CD4-positive, alpha-beta T cell treated with Interleukin-2 at 100 ng/mL for 4 hours (primary cell): ENCODE results near the gene GRIN2D.

Experiments
- DNase-seq: peaks from one replicate; pipeline ENCODE4 v3.0.0-alpha.2; 2020; ENCODE audit warnings: low spot score

Gene GRIN2D

DNA sequence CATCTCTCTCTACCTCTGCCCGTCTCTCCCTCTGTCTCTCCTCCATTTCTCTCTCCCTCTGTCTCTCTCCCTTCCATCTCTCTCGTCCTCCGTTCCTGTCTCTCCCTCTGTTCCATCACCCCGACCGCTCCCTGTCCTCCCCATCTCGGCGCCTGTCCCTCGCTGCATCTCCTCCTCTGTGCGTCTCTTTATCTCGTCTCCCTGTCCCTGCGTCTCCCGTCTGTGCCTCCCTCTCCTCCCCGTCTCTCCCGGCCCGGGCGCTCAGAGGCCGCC is 4.6 kb downstream of the GRIN2D start:
- no peak for DNase-seq

DNA sequence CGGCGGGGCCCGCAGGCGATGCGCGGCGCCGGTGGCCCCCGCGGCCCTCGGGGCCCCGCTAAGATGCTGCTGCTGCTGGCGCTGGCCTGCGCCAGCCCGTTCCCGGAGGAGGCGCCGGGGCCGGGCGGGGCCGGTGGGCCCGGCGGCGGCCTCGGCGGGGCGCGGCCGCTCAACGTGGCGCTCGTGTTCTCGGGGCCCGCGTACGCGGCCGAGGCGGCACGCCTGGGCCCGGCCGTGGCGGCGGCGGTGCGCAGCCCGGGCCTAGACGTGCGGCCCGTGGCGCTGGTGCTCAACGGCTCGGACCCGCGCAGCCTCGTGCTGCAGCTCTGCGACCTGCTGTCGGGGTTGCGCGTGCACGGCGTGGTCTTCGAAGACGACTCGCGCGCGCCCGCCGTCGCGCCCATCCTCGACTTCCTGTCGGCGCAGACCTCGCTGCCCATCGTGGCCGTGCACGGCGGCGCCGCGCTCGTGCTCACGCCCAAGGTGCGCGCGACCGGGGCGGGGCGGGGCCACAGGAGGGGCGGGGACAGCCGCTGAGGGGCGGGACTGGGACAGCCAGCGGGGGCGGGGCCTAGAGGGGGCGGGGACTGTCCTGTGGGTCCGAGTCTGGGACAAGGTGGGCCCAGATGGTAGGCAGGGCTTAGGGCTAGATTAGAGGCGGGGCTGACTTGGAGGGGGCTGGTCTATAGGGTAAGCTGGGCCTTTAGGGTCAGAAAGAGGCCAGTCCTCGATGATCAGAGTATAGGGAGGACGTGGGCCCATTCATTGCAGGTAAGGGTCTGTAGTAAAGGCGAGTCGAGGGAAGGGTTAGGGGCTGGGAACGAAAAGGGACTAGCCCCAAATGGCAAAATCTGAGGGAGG is 5.1 kb downstream of the GRIN2D start:
- DNase-seq: peak; percentile 84

- DNase-seq: no peak
Measured at GRCh38 chr19:48400018-48400742, 6.7 kb downstream of the GRIN2D start.

GRCh38 chr19:48401287-48401686 is 7.8 kb downstream of the GRIN2D start:
- DNase-seq: no peak

- DNase-seq: peak; percentile 65
Measured at GRCh38 chr19:48403606-48404005, 10.1 kb downstream of the GRIN2D start.

- DNase-seq: no peak
Measured at GRCh38 chr19:48405010-48405659, 11.7 kb downstream of the GRIN2D start.

- no peak for DNase-seq
Measured at GRCh38 chr19:48405850-48406249, 12.4 kb downstream of the GRIN2D start.

DNA sequence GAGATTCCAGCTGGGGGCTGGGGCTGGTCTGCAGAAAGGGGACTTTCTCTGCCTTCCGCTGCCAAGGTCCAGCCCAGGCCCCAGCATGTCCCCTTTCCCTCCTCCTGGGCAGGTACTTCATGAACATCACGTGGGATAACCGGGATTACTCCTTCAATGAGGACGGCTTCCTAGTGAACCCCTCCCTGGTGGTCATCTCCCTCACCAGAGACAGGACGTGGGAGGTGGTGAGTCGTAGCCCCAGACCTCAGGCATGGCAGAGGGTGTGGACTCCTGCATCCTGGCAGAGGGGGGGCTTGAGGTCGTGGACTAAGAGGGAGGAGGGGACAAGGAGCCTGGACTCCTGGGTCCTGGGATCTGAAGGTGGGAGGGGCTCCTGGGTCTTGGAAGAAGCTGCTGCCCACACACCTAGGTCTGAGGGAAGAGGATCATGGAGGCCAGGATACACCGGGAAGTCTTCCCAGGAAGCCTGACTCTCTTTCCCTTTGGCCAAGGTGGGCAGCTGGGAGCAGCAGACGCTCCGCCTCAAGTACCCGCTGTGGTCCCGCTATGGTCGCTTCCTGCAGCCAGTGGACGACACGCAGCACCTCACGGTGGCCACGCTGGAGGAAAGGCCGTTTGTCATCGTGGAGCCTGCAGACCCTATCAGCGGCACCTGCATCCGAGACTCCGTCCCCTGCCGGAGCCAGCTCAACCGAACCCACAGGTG is 20.6 kb downstream of the GRIN2D start:
- DNase-seq: no peak

DNA sequence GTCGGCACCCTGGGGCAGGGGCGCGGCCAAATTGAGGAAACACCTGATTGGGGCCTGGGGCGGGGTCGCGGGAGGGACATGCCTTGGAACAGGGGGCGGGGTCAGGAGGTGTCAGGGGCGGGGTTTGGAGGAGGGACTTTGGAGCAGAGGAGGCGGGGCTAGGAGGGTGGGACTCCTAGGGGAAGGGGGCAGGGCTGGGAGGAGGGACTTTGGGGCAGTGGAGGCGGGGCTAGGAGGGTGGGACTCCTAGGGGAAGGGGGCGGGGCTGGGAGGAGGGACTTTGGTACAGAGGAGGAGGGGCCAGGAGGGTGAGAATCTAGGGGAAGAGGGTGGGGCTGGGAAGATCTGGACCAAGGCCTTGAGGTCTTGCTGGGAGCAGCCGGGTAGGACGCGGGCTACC is 21.9 kb downstream of the GRIN2D start:
- peak; percentile 68 for DNase-seq

- no peak for DNase-seq
Measured at GRCh38 chr19:48415806-48416221, 22.3 kb downstream of the GRIN2D start.

DNA sequence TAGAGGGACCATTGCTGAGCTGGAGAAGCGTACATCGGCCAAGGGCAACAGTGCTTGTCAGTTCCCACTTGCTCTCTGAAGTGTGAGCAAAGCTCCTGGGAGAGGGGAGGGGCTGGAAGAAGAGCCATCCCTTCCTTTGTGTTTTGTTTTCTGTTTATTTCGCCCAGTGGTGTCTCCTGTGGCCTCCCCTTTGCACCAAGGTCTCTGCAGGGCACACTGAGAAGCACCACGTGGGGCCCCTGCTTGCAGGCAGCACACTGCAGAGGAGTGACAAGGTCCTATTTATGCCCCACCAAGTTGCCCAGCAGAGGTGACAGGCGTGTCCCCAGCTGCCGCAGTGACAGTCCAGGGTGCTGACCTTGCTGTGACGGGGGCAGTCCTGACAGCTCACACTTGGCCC is 24.0 kb downstream of the GRIN2D start:
- DNase-seq: no peak

DNA sequence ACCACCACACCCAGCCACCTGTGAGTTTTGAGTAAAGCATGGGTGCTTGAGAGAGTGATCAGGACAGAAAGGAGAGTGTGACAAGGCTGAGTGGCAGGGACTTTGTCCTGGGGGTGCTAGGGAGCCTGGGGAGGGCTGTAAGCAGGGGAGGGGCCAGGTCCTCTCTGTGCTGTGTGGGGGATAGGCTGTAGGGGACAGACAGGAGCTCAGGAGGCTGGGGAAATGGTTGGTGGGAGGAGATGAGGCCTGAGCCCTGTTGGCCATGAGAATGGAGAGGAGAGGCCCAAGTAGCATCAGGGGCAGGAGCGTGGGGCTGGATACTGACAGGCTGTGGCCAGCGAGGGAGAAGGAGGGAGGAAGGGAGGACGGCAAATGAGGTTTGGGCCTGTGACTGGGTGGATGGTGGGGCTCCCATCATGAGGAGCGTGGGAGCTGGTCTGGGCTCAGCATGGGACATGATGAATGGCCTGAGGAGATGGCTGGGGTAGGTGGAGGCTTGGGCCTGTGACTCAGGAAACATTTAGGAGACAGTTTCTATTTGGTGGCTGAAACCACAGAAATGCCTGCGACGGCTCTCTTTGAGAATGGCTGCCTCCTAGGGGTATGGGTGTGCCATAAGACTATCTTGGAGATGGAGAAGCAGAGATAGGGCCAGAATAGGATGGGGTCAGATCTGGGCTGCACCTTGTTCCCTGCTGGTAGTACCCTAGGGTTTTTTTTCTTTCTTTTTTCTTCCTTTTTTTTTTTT is 25.0 kb downstream of the GRIN2D start:
- no peak for DNase-seq

DNA sequence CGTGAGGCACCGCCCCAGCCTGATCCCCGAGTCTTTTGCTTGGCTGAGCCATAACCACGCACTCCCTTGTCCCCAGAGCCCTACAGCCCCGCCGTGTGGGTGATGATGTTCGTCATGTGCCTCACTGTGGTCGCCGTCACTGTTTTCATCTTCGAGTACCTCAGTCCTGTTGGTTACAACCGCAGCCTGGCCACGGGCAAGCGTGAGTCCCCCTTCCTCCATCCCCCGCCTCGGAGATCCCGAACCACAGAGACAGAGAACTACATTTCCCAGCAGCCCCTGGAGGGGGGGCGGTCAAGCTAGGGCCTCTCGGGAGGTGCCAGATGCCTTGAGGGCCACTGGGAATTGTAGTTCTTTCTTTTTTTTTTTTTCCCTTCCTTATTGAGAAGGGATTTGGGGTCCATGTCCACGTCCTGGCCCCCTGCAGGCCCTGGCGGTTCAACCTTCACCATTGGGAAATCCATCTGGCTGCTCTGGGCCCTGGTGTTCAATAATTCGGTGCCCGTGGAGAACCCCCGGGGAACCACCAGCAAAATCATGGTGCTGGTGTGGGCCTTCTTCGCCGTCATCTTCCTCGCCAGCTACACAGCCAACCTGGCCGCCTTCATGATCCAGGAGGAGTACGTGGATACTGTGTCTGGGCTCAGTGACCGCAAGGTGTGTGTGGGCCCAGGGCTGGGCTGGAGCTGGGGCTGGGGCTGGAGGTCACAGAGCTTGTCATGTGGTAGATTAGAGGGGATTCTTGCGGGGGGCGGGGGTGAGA is 25.9 kb downstream of the GRIN2D start:
- DNase-seq: peak; percentile 69

DNA sequence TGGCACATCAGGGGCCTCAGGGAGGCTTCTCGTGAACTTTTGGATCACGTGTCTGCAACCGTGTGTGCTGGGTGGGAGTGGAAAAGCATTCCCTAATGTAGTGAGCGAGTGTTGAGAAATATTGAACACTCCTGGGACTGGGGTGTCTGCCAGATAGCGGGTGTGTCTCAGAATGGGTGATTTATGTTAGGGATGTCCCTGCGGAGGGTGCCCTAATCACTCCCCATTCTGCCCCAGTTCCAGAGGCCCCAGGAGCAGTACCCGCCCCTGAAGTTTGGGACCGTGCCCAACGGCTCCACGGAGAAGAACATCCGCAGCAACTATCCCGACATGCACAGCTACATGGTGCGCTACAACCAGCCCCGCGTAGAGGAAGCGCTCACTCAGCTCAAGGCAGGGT is 28.1 kb downstream of the GRIN2D start:
- DNase-seq: no peak

DNA sequence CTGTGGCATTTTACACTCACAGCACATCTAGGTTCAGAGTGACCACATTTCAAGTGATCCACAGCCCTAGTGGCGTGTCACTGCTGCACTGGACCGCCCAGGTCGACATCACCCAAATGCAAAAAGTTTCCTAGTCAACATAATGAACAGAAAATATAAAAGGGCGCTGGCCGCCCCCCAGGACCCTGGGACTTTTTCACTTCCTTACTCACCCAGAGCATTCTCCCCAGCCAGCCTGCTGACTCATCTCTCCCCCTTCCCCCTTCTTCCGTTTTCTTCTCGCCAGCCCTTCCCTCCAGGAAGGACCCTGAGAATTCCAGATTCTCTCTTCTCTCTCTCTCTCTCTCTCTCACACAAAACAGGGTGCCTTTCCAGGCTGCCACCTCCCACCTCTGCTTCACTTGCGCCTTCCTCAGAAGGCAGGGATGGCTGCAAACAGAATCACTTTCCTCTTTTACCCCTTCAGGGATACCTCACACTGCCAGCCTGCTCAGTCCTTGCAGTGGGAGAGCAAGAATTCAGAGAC is 31.3 kb downstream of the GRIN2D start:
- no peak for DNase-seq

DNA sequence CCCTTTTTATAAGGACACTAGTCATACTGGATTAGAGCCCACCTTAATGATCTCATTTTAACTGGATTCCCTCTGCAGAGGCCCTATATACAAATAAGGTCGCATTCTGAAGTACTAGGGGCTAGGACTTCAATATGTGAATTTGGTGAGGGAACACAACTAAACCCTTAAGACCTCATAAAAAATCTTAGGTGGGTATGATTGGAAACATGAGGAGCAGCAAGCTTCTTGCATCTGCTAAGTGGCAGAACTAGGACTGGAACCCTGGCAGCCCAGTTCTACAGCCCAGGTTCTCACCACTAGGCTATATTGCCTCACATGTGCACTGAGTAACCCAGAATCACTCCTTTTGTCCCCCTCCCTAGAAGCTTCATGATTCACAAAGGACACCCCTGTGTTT is 35.2 kb downstream of the GRIN2D start:
- DNase-seq: no peak

- no peak for DNase-seq
Measured at GRCh38 chr19:48433337-48433736, 39.9 kb downstream of the GRIN2D start.

GRCh38 chr19:48436586-48436985 is 43.1 kb downstream of the GRIN2D start:
- no peak for DNase-seq

GRCh38 chr19:48441360-48442050 is 48.0 kb downstream of the GRIN2D start:
- DNase-seq: no peak
